ENCODE data around the gene MAP4K1. TPM values are rescaled to one million over a fixed set of nuclear protein-coding genes. Genes with fewer than 3 reads are reported as not detected.

MAP4K1 gene
- total RNA-seq, 2 experiments from 2014 or later = 173 to 185 TPM

DNA sequence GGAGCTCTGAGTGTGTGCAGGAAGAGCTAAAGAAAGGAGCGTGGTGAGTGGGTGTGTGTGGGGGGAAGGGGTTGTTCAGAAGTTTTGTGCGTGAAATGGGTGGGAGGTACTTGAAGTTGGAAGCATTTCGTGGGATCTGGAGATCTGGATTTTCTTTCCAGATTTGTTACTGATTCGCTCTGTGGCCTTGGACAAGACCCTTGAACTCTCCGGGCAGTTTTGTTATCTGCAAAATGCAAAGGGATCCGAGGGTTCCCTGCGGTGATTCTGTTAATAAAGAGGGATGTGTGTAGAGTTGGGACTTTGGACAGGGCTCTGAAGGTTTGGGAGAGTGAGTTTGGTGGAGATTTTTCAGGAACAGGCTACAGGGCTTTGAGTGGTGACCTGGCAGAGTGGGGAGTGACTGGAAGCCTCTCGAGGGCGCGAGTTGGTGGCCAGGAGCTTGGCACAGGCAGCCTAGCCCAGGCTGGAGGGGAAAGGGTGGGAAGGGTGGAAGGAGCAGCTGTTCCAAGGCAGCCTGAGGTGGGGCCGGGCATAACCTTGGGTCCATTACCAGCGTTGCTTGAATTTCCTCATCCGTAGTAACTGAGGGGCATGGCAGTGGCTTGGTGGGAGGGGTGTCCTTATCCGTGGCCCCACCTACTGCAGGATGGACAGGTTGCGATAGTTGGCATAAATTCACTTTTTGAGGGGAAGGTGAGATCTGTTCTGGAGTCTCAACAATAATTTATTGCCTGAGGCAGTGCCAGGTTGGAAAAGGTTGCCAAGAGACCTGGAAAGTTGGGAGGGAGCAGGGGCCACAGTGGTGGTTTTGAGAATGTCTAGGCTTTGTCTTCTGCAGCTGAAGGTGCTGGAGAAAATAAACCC is 31.8 kb upstream of the MAP4K1 start:
- Histone ChIP-seq H3K9me3 (ENCODE audit: control insufficient read depth in 1 of 2, insufficient read depth in 1 of 2, low read length in 2 of 2) (no peaks in the 10 kb centered on the region), H3K27ac (ENCODE audit: low read depth in 1 of 2, low read length in 2 of 2) (no peak overlapping the region), H3K36me3 (ENCODE audit: insufficient read depth, low read length) (peaks cover 7% of the 10 kb centered on the region), H3K4me3 (ENCODE audit: low read length) (peak overlapping the region; percentile 96), H3K4me1 (ENCODE audit: insufficient read depth, low read length) (peaks cover 57% of the 10 kb centered on the region), H3K27me3 (ENCODE audit: control insufficient read depth in 1 of 2, insufficient read depth in 2 of 2, low read length in 2 of 2) (peaks cover 3 to 9% of the 10 kb centered on the region in 2 experiments)
- TF ChIP-seq, protein P1, sequence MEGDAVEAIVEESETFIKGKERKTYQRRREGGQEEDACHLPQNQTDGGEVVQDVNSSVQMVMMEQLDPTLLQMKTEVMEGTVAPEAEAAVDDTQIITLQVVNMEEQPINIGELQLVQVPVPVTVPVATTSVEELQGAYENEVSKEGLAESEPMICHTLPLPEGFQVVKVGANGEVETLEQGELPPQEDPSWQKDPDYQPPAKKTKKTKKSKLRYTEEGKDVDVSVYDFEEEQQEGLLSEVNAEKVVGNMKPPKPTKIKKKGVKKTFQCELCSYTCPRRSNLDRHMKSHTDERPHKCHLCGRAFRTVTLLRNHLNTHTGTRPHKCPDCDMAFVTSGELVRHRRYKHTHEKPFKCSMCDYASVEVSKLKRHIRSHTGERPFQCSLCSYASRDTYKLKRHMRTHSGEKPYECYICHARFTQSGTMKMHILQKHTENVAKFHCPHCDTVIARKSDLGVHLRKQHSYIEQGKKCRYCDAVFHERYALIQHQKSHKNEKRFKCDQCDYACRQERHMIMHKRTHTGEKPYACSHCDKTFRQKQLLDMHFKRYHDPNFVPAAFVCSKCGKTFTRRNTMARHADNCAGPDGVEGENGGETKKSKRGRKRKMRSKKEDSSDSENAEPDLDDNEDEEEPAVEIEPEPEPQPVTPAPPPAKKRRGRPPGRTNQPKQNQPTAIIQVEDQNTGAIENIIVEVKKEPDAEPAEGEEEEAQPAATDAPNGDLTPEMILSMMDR (IDR thresholded peaks at IDR 0.05) = no peak
- H3K27ac Mint-ChIP-seq = no peak overlapping the region
- no peak for ATAC-seq (ENCODE audit: poor library complexity)
- peaks cover 47% of the 10 kb centered on the region for H3K4me1 Mint-ChIP-seq (ENCODE audit: low read depth)
- ChIA-PET CTCF (interaction anchor here (0.6 to 2.0 kb wide), 4 partner anchors 13 to 895 kb away, joined by 3 to 5 read pairs (median 3); partner anchors contain the start of gene FAM98C), POLR2A (interaction anchor here (1.1 to 2.2 kb wide), 2 partner anchors 19 to 202 kb away, joined by 4 to 7 read pairs; no protein-coding TSS in a partner anchor)
- H3K9me3 Mint-ChIP-seq = no peaks in the 10 kb centered on the region
- intact Hi-C loops (cut with DNase I, micrococcal nuclease) = loop anchor here (2.0 to 5.0 kb wide), 2 partner anchors 19 to 83 kb away; no protein-coding TSS in a partner anchor
- peak overlapping the region; percentile 85 for H3K4me3 Mint-ChIP-seq
- peaks cover 4% of the 10 kb centered on the region for H3K36me3 Mint-ChIP-seq (ENCODE audit: low read depth)
- peaks cover 51% of the 10 kb centered on the region for H3K27me3 Mint-ChIP-seq
- no peak for DNase-seq

DNA sequence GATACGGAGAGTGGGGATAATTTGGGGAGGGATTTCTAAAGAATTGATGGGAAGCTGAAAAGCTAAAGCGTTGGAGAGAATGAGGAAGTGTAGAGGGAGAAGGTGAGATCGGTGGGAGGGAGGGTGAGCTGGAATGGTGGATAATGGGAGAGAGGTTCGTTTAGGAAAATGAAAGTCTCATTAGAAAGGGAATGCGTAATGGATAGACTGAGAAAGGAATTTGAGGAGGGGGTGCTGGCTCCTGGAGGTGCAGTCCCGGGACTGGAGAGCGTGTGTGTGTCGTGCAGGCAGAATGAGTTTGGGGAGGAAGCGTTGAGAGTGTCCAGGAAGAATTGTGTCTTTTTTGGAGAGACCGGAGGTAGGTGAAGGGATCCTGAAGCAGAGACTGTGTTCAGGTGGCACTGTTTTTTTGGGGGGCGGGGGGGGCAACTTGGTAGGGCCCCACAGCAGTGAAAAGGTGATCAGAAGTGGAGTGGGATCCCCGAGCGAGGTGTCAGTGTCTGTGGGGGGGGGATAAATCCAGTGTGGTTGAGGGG is 31.1 kb upstream of the MAP4K1 start:
- H3K27me3 Mint-ChIP-seq = peaks cover 49% of the 10 kb centered on the region
- H3K9me3 ChIP-seq (ENCODE audit: control insufficient read depth in 1 of 2, insufficient read depth in 1 of 2, low read length in 2 of 2) = no peaks in the 10 kb centered on the region
- H3K4me1 ChIP-seq (ENCODE audit: insufficient read depth, low read length) = peaks cover 52% of the 10 kb centered on the region
- intact Hi-C loops (cut with DNase I, micrococcal nuclease) = loop anchor here (2.0 to 5.0 kb wide), 2 partner anchors 20 to 83 kb away; no protein-coding TSS in a partner anchor
- TF ChIP-seq, protein P1 (IDR thresholded peaks at IDR 0.05) = no peak
- H3K4me3 ChIP-seq (ENCODE audit: low read length) = peak overlapping the region; percentile 96
- peaks cover 44% of the 10 kb centered on the region for H3K4me1 Mint-ChIP-seq (ENCODE audit: low read depth)
- H3K27ac ChIP-seq (ENCODE audit: low read depth in 1 of 2, low read length in 2 of 2) = no peak overlapping the region
- H3K9me3 Mint-ChIP-seq = no peaks in the 10 kb centered on the region
- peaks cover 3 to 9% of the 10 kb centered on the region in 2 experiments for H3K27me3 ChIP-seq (ENCODE audit: control insufficient read depth in 1 of 2, insufficient read depth in 2 of 2, low read length in 2 of 2)
- DNase-seq (no peak), ATAC-seq (ENCODE audit: poor library complexity) (no peak)
- peaks cover 4% of the 10 kb centered on the region for H3K36me3 Mint-ChIP-seq (ENCODE audit: low read depth)
- CTCF ChIA-PET = interaction anchor here (0.6 to 2.4 kb wide), 4 partner anchors 12 to 896 kb away, joined by 3 to 13 read pairs (median 4); partner anchors contain the start of gene FAM98C
- POLR2A ChIA-PET = interaction anchor here (0.8 to 2.2 kb wide), 4 partner anchors 8 to 202 kb away, joined by 3 to 27 read pairs (median 6); no protein-coding TSS in a partner anchor
- H3K36me3 ChIP-seq (ENCODE audit: insufficient read depth, low read length) = peaks cover 2% of the 10 kb centered on the region
- peak overlapping the region; percentile 85 for H3K4me3 Mint-ChIP-seq
- no peak overlapping the region for H3K27ac Mint-ChIP-seq

DNA sequence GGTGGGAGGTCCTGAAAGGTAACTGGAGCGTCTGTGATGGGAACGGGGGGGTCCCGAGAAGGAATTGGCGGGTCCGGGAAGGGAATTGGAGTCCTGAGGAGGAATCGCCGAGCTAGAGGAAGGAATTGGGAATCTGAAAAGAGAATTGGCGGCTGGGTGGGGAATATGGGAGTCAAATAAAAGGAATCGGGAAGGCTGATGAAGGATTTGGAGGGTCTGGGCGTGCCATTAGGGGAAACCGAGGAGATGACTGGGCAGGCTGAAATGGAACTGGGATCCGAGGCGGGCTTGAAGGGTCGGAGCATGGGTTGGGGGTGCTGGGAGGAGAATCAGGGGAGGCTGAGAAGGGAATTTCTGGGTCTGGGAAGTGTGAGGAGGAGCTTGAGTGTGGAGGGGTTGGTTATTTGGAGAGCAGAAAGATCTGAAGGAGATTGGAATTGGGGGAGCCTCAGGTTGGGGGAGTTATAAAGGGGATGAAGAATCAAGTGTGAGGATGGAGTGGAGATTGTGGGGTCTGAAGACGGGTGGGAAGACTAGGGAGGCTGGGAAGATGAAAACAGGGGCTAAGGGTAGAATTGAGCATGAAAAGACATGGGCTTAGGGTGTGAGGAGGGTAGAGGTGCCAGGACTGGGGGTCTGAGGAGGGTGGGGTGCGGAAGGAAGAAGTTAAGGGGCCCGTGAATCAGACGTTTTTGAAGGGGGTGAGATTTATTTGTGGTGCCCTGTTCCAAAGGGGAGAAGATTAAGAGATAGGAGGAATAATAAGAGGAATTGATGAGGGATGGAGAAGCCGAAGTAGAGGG is 30.4 kb upstream of the MAP4K1 start:
- no peak for DNase-seq
- peak overlapping the region; percentile 96 for H3K4me3 ChIP-seq (ENCODE audit: low read length)
- no peaks in the 10 kb centered on the region for H3K36me3 ChIP-seq (ENCODE audit: insufficient read depth, low read length)
- no peak overlapping the region for H3K27ac ChIP-seq (ENCODE audit: low read depth in 1 of 2, low read length in 2 of 2)
- Mint-ChIP-seq H3K27ac (peak overlapping the region; percentile 75), H3K4me1 (ENCODE audit: low read depth) (peaks cover 37% of the 10 kb centered on the region), H3K27me3 (peaks cover 42% of the 10 kb centered on the region), H3K36me3 (ENCODE audit: low read depth) (peaks cover 4% of the 10 kb centered on the region), H3K4me3 (peak overlapping the region; percentile 85), H3K9me3 (no peaks in the 10 kb centered on the region)
- peaks cover 52% of the 10 kb centered on the region for H3K4me1 ChIP-seq (ENCODE audit: insufficient read depth, low read length)
- intact Hi-C loops (cut with DNase I, micrococcal nuclease) = loop anchor here (1.0 to 5.0 kb wide), 4 partner anchors 8 to 84 kb away; partner anchors contain the start of gene EIF3K (in 1 of the 2)
- TF ChIP-seq, protein P1 (IDR thresholded peaks at IDR 0.05) = no peak
- no peaks in the 10 kb centered on the region for H3K9me3 ChIP-seq (ENCODE audit: control insufficient read depth in 1 of 2, insufficient read depth in 1 of 2, low read length in 2 of 2)
- peaks cover 3 to 9% of the 10 kb centered on the region in 2 experiments for H3K27me3 ChIP-seq (ENCODE audit: control insufficient read depth in 1 of 2, insufficient read depth in 2 of 2, low read length in 2 of 2)
- ChIA-PET CTCF (interaction anchor here (1.1 to 2.4 kb wide), 6 partner anchors 11 to 282 kb away, joined by 3 to 13 read pairs (median 8); partner anchors contain the start of genes FAM98C, MRPS12 and SARS2), POLR2A (interaction anchor here (0.8 to 2.2 kb wide), 19 partner anchors 9 to 274 kb away, joined by 3 to 27 read pairs (median 4); partner anchors contain the start of genes ECH1, EIF3K, FAM98C and MAP4K1)
- ATAC-seq (ENCODE audit: poor library complexity) = no peak

Data from CD4-positive, alpha-beta T cell (primary cell).